NCI-H2196 treated with DMSO at 0.1 percent for 48 hours (cell line): Measurements from ENCODE around the gene EIF4E1B.

ENCODE experiments used
- DNase-seq: peaks from one replicate; lab custom pipeline; 2025; ENCODE audit not compliant: unreplicated experiment; lab: John Stamatoyannopoulos, UW

EIF4E1B gene

DNA sequence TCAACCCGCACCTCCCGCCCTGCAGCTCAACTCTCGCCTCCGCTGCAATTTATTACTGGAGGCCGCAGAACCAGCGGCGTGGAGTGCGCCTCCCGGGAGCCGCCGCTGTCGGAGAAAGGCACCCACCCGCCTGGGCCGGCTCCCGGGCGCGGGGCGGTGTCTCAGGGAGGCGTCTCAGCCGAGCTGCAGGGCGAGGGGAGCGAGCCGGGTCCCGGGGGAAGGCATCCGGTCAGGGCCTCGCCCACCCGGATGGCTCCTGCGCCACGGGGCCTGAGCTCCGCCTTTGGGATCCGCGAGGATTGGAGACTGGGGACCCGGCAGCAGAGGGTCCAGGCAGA lies 49.7 kb downstream of the EIF4E1B start:
- DNase-seq: no peak

DNA sequence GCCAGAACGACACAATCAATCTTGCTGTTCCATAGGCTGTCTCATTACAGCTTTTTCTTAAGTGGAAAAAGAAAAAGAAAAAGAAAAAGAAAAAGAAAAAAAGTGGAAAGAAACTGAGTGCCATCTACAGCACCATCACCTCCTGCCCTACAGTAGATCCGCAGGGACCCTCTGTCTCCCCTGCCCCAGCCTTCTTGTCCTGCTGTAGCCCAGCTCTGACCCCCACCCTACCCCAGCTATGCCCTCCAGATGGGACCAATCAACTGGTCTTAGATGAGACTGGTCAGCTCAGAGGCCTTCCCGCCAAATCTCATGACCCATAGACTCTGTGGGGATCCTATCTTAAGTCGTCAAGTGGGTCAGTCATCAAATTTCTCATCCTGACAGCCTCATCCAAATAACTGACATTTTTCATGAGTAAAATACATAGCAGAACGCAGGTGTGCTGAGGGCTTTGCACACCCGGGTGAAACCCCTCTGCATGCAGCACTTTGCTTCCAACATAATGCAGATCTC lies 51.6 kb downstream of the EIF4E1B start:
- no peak for DNase-seq

DNA sequence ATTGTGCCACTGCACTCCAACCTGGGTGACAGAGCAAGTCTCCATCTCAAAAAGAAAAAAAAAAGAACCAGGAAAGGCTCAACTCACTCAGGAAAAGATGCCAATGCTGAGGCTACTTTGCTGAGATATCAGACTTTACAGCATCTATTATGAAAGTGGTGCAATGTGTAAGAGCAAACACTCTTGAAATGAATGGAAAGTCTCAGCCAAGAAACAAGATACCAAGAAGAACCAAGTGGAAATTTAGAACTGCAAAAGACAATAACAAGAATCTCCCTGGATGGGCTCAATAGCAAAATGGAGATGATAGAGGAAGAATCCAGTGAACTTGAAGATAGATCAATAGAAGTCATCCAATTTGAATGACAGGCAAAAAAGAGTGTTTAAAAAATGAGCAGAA lies 54.5 kb downstream of the EIF4E1B start:
- no peak for DNase-seq

DNA sequence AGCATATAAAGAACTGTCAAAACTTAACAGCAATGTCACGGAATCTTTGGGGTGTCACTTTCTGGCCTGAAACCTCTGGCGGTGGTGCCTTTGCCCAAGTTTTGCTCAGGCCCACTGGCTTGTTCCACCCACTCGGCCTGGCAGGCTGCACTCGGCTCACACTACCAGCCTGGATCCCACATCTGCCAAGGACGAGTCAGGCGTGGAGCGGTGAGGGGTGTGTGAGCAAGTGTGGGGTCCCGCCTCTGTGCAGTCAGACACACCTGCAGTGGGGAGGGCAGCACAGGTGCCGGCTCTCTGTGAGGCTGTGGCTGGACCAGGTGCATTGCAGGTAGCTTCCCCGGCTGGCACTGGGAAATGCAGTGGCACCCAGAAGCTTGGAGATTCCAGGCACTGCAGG lies 56.8 kb downstream of the EIF4E1B start:
- no peak for DNase-seq

DNA sequence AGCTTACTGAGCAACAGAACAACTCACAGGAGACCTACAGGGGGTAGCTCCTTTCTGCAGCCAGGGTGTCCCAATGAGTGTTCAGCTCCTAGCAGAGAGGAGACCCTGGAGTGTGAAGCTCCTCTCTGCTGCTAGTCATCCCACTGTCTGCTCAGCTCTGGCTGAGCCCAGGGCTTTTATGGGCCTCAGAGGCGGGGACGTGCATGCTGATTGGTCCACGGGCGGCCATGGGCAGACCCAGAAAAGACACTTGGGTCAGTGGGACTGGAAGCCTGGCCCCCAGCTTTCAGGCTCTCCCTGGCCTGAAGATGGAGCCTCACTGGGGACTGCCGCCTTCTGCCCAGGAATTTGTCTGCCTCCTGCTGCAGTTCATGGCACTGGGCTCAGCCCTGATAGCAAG lies 57.4 kb downstream of the EIF4E1B start:
- DNase-seq: no peak

DNA sequence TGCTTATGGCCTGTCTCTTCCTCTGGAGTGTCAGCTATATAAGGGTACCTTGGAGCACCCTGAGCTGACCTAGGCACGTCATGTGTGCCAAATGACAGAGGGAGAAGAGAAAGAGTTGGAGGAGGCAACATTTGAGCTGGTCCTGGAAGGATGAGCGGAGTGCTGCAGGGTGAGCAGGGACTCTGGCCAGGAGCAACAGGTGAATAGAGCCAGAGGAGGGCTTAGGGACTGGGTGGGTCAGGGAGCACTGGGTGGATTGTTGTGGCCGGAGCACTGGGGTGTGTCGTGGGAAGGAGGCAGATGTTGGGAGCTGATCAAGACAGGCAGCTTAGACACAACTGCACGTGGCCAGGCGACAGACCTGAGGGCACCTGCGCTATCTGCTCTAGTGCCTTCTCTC lies 60.4 kb downstream of the EIF4E1B start:
- DNase-seq: no peak

DNA sequence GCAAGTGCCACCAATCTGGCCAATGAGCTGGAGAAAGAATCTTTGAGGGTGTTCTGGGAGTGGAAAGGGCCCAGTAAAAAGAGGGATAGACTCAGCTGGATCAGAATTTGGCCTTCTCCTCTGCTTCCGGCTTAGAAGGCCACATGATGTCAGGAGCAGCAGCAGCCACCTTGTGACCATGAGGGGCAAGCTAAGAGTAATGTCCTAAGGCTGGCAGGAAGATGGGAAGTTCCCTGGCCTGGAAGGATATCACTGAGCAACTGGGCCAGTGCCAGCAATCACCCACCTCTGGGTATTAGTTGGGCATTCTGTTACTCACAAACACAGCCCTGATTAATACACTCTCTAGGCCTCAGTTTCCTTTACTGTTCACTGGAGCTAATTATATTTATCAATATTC lies 61.0 kb downstream of the EIF4E1B start:
- no peak for DNase-seq

DNA sequence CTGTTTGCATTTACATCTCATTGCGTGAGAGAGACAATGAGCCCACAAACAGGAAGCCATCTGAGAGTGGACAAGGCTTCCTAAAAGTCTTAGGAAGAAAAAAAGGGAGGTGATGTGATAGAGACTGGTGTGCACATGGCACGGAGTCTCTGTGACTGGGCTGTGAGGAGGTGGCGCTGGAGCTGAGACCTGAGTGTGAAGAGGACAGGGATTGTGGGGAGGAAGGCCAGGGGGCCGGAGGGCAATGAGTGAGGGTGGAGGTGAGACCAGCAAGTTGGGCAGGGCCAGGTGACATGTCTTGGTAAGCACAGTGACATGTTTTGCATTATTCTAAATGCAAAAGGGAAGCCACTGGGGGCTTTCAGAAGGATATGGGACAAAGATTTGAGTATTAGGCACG lies 61.9 kb downstream of the EIF4E1B start:
- no peak for DNase-seq

DNA sequence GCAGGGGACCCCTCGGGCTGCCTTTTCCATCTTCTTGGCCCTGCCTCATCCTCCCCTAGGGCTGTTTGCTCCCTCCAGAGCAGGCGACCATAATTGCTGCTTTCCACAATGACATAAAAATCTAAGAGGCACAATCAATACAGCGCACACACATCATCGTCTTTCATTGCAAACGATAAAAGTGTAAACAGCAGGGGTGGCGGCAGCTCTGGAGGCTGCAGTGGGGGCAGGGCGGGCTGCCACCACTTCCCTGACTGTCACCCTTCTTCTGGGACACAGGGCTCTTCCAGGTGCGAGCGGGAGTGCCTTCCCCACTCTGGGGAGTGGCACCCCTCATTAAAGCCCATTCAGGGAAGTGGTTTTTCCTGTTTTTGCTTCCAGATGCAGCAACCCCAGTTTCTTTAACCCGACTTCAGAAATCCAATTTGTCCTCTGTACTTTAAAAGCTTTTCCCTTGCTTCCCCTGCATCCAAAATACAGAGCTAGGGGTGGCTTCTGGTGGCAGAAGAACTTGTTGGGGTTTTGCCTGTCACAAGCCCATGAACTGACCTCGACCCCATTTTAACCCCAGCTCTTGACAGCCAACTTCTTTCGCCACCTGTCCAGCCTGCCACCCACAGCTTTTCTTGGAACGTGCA lies 62.5 kb downstream of the EIF4E1B start:
- DNase-seq: no peak

DNA sequence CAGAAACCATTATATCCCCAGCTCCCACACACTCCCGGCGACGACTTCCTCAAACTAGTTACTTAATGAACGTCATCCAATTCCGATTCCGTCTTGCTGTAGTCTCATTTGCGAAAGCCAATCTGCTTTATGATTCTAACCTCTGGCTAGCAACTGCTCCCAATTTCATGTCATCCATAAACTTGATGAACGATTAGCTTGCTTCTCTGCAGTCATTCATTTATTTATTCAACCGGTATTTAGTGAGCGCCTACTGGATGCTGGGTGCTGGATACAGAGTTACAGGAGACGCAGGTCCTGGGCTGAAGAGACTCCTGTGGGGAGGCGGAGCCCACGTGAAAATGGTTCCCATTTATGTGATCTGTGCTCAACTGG lies 63.0 kb downstream of the EIF4E1B start:
- no peak for DNase-seq

DNA sequence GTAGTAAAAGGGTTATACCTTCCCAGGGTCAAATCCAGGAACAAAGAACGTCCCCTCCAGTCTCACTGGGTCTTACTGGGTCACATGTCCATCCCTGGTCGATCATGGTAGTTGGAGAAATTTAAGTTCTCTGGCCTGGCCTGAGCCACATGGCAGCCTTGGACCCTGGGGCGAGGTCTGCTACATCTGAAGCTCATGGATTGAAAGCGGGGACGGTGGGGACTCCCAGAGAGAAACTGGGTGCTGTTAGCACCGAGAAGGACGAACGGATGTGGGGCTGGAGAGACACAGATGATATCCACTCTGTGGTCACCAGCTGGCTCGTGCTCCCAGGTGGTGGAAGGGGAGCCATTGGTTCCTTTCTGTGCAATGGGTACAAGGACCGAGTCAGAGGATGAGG lies 63.7 kb downstream of the EIF4E1B start:
- DNase-seq: no peak

DNA sequence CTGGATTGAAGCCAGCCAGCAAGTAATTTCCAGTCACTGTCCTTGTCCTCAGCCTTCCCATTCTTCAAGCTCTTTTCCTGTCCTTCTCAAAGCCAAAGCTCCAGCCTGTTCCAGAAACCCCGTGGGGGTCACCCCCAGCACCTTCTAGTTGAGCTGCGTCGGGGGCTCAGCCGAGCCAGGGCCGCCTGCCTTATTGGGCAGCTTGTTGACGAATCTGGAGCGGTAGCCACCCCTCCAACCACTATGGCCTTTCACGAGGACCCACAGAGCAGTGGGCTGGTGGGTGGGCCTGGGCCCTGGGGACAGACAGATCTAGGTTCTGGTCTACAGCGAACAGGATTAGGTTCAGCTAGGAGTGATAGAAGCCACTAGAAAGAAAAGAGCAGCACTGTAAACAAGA lies 64.2 kb downstream of the EIF4E1B start:
- no peak for DNase-seq

DNA sequence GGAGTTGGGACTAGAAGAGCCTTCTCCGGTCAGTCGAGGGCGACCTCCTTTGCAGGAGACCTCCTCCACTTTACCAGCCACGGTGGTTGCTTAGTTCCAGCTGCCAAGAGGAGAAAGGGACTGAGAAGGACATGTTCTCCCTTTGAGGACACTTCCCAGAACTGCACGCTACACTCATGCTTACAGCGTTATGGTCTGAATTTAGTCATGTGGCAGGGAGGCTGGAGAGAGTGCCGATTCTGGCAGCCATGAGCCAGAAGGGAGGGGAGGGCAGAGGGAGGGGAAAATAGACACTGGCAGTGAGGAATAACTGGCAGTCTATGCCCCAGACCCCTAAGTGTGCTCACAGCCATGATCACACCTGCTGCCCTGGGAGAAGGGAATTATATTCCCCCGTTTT lies 64.6 kb downstream of the EIF4E1B start:
- no peak for DNase-seq
